ENCODE data around the gene PIK3R5.
"Not testable (repeated sequence)": the region's sequence is repeated elsewhere in the genome, so short reads cannot be mapped to it uniquely, and the experiment has no call there.

Gene PIK3R5

GRCh38 chr17:8865811-8866210, 99.7 kb downstream of the PIK3R5 start:
- DNase-seq = no peak

GRCh38 chr17:8865385-8865784, 100.1 kb downstream of the PIK3R5 start:
- no peak for DNase-seq

- no peak for DNase-seq
Measured at GRCh38 chr17:8862213-8863056, 103.1 kb downstream of the PIK3R5 start.

GRCh38 chr17:8861495-8862181, 103.9 kb downstream of the PIK3R5 start:
- no peak for DNase-seq

GRCh38 chr17:8859804-8860430, 105.6 kb downstream of the PIK3R5 start:
- no peak for DNase-seq

GRCh38 chr17:8859027-8859803, 106.3 kb downstream of the PIK3R5 start:
- DNase-seq = peak in 4 of 56 donors; percentile 5 to 25 (median 12)

- DNase-seq = no peak
Measured at GRCh38 chr17:8857919-8858318, 107.6 kb downstream of the PIK3R5 start.

GRCh38 chr17:8856869-8857575, 108.5 kb downstream of the PIK3R5 start:
- DNase-seq = no peak

GRCh38 chr17:8856205-8856603, 109.3 kb downstream of the PIK3R5 start:
- DNase-seq = not testable (repeated sequence)

GRCh38 chr17:8855477-8856204, 109.9 kb downstream of the PIK3R5 start:
- peak in 10 of 56 donors; percentile 4 to 36 (median 14) for DNase-seq

- DNase-seq = no peak
Measured at GRCh38 chr17:8851600-8851999, 113.9 kb downstream of the PIK3R5 start.

GRCh38 chr17:8849311-8850041, 116.0 kb downstream of the PIK3R5 start:
- DNase-seq = no peak

GRCh38 chr17:8847891-8848290, 117.6 kb downstream of the PIK3R5 start:
- no peak for DNase-seq

GRCh38 chr17:8846768-8847211, 118.7 kb downstream of the PIK3R5 start:
- DNase-seq = peak in 2 of 56 donors; percentile 2 to 3

GRCh38 chr17:8844229-8845218, 121.0 kb downstream of the PIK3R5 start:
- DNase-seq = no peak

- no peak for DNase-seq
Measured at GRCh38 chr17:8843344-8843743, 122.2 kb downstream of the PIK3R5 start.

GRCh38 chr17:8841844-8842243, 123.7 kb downstream of the PIK3R5 start:
- DNase-seq = no peak

- no peak for DNase-seq
Measured at GRCh38 chr17:8839410-8839935, 126.0 kb downstream of the PIK3R5 start.

All from amygdala (tissue), 56 donors.